Smooth muscle cell (in vitro differentiated cells): ENCODE data around the gene SLC22A1. TPM values are rescaled to one million over a fixed set of nuclear protein-coding genes. Genes with fewer than 3 reads are reported as not detected.

Experiments used
- DNase-seq: peaks from one replicate; lab custom pipeline; 2025; ENCODE audit not compliant: unreplicated experiment; lab: John Stamatoyannopoulos, UW
- H2AFZ ChIP-seq: fragments of 200-600 bp; sonication (generic); 2 replicates; pipeline ENCODE4 v1.6.0; 2016; ENCODE audit warnings: antibody characterized with exemption, low read depth, mild to moderate bottlenecking
- H3F3A ChIP-seq: fragments of 200-600 bp; sonication (generic); 2 replicates; pipeline ENCODE4 v1.6.0; 2017; ENCODE audit warnings: antibody characterized with exemption, low read depth
- H3K27ac ChIP-seq: fragments of 200-600 bp; sonication (generic); 2 replicates; pipeline ENCODE4 v1.5.1; 2016; ENCODE audit warnings: low read depth, mild to moderate bottlenecking
- H3K27me3 ChIP-seq: fragments of 200-600 bp; sonication (generic); 2 replicates; pipeline ENCODE4 v1.6.1; 2016; ENCODE audit warnings: low read depth, mild to moderate bottlenecking
- H3K36me3 ChIP-seq: fragments of 200-600 bp; sonication (generic); 2 replicates; pipeline ENCODE4 v1.5.1; 2016; ENCODE audit warnings: low read depth
- H3K4me1 ChIP-seq: fragments of 200-600 bp; sonication (generic); 2 replicates; pipeline ENCODE4 v1.5.1; 2016; ENCODE audit warnings: low read depth
- H3K4me2 ChIP-seq: fragments of 200-600 bp; sonication (generic); 2 replicates; pipeline ENCODE4 v1.6.0; 2016; ENCODE audit warnings: mild to moderate bottlenecking
- H3K4me3 ChIP-seq: fragments of 200-600 bp; sonication (generic); 2 replicates; pipeline ENCODE4 v1.5.1; 2016; ENCODE audit warnings: mild to moderate bottlenecking
- H3K79me2 ChIP-seq: fragments of 200-600 bp; sonication (generic); 2 replicates; pipeline ENCODE4 v1.6.0; 2016; ENCODE audit warnings: low read depth, mild to moderate bottlenecking
- H3K9ac ChIP-seq: fragments of 200-600 bp; sonication (generic); 2 replicates; pipeline ENCODE4 v1.6.0; 2016; ENCODE audit warnings: low read depth
- H3K9me3 ChIP-seq: fragments of 200-600 bp; sonication (generic); replicated peaks from 2 replicates; pipeline ENCODE4 v1.5.1; 2016; ENCODE audit warnings: low read depth
- H4K20me1 ChIP-seq: fragments of 200-600 bp; sonication (generic); 2 replicates; pipeline ENCODE4 v1.6.0; 2016; ENCODE audit warnings: low read depth
- WGBS: methylation state at CpG from one replicate; pipeline ENCODE4 v1.1.7; 2016; ENCODE audit warnings: low lambda C conversion rate; 5-methylcytosine and 5-hydroxymethylcytosine counted together
- polyA plus RNA-seq: library from polyadenylated mRNA; unstranded; fragments of >200 nt; fragmentation: Nextera tagmentation; extraction: Ambion mirVana; gene quantifications from 2 replicates; pipeline ENCODE4 v1.2.1, GENCODE V29; 2016
- total RNA-seq: library from RNA; depleted of rRNA; stranded (reverse); fragments of >200 nt; gene quantifications from 2 replicates; pipeline ENCODE4 v1.2.3, GENCODE V29; 2014
- TF ChIP-seq, protein P1 (sequence below): fragments of 200-600 bp; sonication (generic); IDR thresholded peaks from 2 replicates; pipeline ENCODE4 v1.5.1; 2017; ENCODE audit warnings: borderline replicate concordance, mild to moderate bottlenecking, antibody characterized with exemption; ENCODE audit not compliant: insufficient read depth, poor library complexity, severe bottlenecking

SLC22A1 gene
- total and polyA plus RNA-seq, 2 experiments from 2014 or later = 0.04 to 1.6 TPM

GRCh38 chr6:160180706-160181105, 59.1 kb downstream of the SLC22A1 start:
- TF ChIP-seq, protein P1, sequence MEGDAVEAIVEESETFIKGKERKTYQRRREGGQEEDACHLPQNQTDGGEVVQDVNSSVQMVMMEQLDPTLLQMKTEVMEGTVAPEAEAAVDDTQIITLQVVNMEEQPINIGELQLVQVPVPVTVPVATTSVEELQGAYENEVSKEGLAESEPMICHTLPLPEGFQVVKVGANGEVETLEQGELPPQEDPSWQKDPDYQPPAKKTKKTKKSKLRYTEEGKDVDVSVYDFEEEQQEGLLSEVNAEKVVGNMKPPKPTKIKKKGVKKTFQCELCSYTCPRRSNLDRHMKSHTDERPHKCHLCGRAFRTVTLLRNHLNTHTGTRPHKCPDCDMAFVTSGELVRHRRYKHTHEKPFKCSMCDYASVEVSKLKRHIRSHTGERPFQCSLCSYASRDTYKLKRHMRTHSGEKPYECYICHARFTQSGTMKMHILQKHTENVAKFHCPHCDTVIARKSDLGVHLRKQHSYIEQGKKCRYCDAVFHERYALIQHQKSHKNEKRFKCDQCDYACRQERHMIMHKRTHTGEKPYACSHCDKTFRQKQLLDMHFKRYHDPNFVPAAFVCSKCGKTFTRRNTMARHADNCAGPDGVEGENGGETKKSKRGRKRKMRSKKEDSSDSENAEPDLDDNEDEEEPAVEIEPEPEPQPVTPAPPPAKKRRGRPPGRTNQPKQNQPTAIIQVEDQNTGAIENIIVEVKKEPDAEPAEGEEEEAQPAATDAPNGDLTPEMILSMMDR = no peak
- no peak overlapping the region for H3K4me2 ChIP-seq
- WGBS = 79% methylated on average over 1 of the region's 1 CpG

DNA sequence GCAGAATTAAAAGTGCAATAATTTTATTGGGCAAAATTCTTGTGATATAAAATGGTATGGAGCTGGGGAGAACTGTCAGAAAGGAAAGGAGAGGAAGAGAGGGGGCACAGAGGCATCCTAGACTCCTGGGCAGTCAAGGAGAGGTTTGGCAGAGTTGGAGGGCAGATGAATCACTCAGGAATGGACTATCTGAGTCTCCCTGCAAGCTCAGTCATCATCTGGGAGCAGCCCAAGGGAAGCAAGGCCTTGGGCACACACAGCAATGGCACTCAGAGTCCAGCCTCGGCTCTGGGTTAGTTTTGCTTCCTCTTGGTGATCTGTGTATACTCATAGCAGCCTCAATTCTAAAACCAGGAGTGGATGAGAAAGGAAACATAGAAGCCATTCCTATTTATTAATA, 67.2 kb downstream of the SLC22A1 start:
- TF ChIP-seq, protein P1 = no peak
- peaks cover 14% of the 10 kb centered on the region for H3K9me3 ChIP-seq
- H3K27me3 ChIP-seq = no peaks in the 10 kb centered on the region
- H3K36me3 ChIP-seq = peaks cover 5% of the 10 kb centered on the region
- no peak overlapping the region for H3K9ac ChIP-seq
- no peaks in the 10 kb centered on the region for H3K79me2 ChIP-seq
- no peaks in the 10 kb centered on the region for H4K20me1 ChIP-seq
- no peaks in the 10 kb centered on the region for H3K4me1 ChIP-seq
- no peak overlapping the region for H3K4me2 ChIP-seq
- H2AFZ ChIP-seq = no peak overlapping the region
- no peak overlapping the region for H3K4me3 ChIP-seq
- 80% methylated on average over 1 of the region's 1 CpG for WGBS
- H3F3A ChIP-seq = no peaks in the 10 kb centered on the region
- no peak overlapping the region for H3K27ac ChIP-seq
- DNase-seq = no peak

More at GRCh38 chr6:160180706-160181105, 59.1 kb downstream of the SLC22A1 start:
- Histone ChIP-seq H3K9me3 (no peaks in the 10 kb centered on the region), H3K36me3 (no peaks in the 10 kb centered on the region), H3K4me1 (peaks cover 5% of the 10 kb centered on the region), H3K79me2 (no peaks in the 10 kb centered on the region), H3F3A (no peaks in the 10 kb centered on the region), H3K4me3 (no peak overlapping the region), H4K20me1 (no peaks in the 10 kb centered on the region), H2AFZ (no peak overlapping the region), H3K9ac (no peak overlapping the region), H3K27ac (no peak overlapping the region), H3K27me3 (no peaks in the 10 kb centered on the region)
- DNase-seq = no peak

DNA sequence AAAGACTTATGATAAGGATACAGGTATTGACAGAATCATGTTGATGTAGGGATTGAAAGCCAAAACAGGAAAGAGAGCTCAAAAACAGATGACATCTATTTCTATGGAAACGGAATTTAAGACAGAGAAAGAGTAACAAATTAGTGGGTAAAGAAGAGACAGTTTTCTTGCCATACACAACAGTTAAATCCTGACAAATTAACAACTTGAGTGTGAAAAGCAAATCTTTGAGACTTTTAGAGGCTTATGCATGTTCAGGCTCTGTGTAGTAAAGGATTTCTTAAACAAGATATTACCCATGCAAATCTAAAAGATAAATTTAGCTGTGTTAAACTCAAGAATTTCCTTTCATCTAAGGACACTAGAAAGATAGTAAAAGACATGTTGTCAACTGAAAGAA, 68.5 kb downstream of the SLC22A1 start:
- Histone ChIP-seq H3K27ac (no peak overlapping the region), H3F3A (no peaks in the 10 kb centered on the region), H3K4me3 (no peak overlapping the region), H3K79me2 (no peaks in the 10 kb centered on the region), H2AFZ (no peak overlapping the region), H3K27me3 (no peaks in the 10 kb centered on the region), H3K4me2 (no peak overlapping the region), H3K36me3 (peaks cover 8% of the 10 kb centered on the region), H3K4me1 (no peaks in the 10 kb centered on the region), H3K9me3 (peaks cover 14% of the 10 kb centered on the region), H3K9ac (no peak overlapping the region), H4K20me1 (no peaks in the 10 kb centered on the region)
- DNase-seq = no peak
- TF ChIP-seq, protein P1 = no peak
- 89% methylated on average over 1 of the region's 1 CpG for WGBS

GRCh38 chr6:160190973-160191372, 69.4 kb downstream of the SLC22A1 start:
- H4K20me1 ChIP-seq = no peaks in the 10 kb centered on the region
- H2AFZ ChIP-seq = no peak overlapping the region
- no peak overlapping the region for H3K4me2 ChIP-seq
- H3F3A ChIP-seq = no peaks in the 10 kb centered on the region
- no peak overlapping the region for H3K9ac ChIP-seq
- H3K79me2 ChIP-seq = no peaks in the 10 kb centered on the region
- DNase-seq = no peak
- H3K36me3 ChIP-seq = peaks cover 8% of the 10 kb centered on the region
- H3K4me1 ChIP-seq = no peaks in the 10 kb centered on the region
- peaks cover 14% of the 10 kb centered on the region for H3K9me3 ChIP-seq
- H3K4me3 ChIP-seq = no peak overlapping the region
- no peak overlapping the region for H3K27ac ChIP-seq
- H3K27me3 ChIP-seq = no peaks in the 10 kb centered on the region
- TF ChIP-seq, protein P1 = no peak
